ENCODE measurements around the gene ACVRL1. TPM values are rescaled to one million over a fixed set of nuclear protein-coding genes. Genes with fewer than 3 reads are reported as not detected.

ACVRL1 gene
- total RNA-seq, 1 donor from 2014 or later: 0.46 TPM

GRCh38 chr12:51938726-51939125 is 31.4 kb downstream of the ACVRL1 start:
- no peak for TF ChIP-seq CTCF (conservative IDR thresholded peaks at IDR 0.05)
- H3K4me3 Mint-ChIP-seq: no peak overlapping the region
- H3K4me1 Mint-ChIP-seq (ENCODE audit: unreplicated experiment): peaks cover 31% of the 10 kb centered on the region
- H3K36me3 Mint-ChIP-seq: no peaks in the 10 kb centered on the region
- no peak overlapping the region for H3K27ac Mint-ChIP-seq
- DNase-seq (ENCODE audit: extremely low spot score, unreplicated experiment): no peak
- peaks cover 11% of the 10 kb centered on the region for H3K27me3 Mint-ChIP-seq
- H3K9me3 Mint-ChIP-seq: peaks cover 9% of the 10 kb centered on the region

GRCh38 chr12:51941011-51941581 is 33.8 kb downstream of the ACVRL1 start:
- peaks cover 23% of the 10 kb centered on the region for H3K4me1 Mint-ChIP-seq (ENCODE audit: unreplicated experiment)
- no peak for DNase-seq (ENCODE audit: extremely low spot score, unreplicated experiment)
- no peak for TF ChIP-seq CTCF (conservative IDR thresholded peaks at IDR 0.05)
- no peaks in the 10 kb centered on the region for H3K9me3 Mint-ChIP-seq
- H3K27ac Mint-ChIP-seq: no peak overlapping the region
- H3K36me3 Mint-ChIP-seq: peaks cover 4% of the 10 kb centered on the region
- H3K4me3 Mint-ChIP-seq: no peak overlapping the region
- peaks cover 4% of the 10 kb centered on the region for H3K27me3 Mint-ChIP-seq

GRCh38 chr12:51941604-51942003 is 34.3 kb downstream of the ACVRL1 start:
- Mint-ChIP-seq H3K9me3 (no peaks in the 10 kb centered on the region), H3K27ac (no peak overlapping the region), H3K4me1 (ENCODE audit: unreplicated experiment) (peaks cover 23% of the 10 kb centered on the region), H3K36me3 (peaks cover 4% of the 10 kb centered on the region), H3K27me3 (peaks cover 8% of the 10 kb centered on the region), H3K4me3 (no peak overlapping the region)
- DNase-seq (ENCODE audit: extremely low spot score, unreplicated experiment): no peak
- TF ChIP-seq CTCF (conservative IDR thresholded peaks at IDR 0.05): no peak

- H3K9me3 Mint-ChIP-seq: no peaks in the 10 kb centered on the region
- H3K4me1 Mint-ChIP-seq (ENCODE audit: unreplicated experiment): peaks cover 23% of the 10 kb centered on the region
- peaks cover 4% of the 10 kb centered on the region for H3K36me3 Mint-ChIP-seq
- DNase-seq (ENCODE audit: extremely low spot score, unreplicated experiment): no peak
- H3K4me3 Mint-ChIP-seq: no peak overlapping the region
- TF ChIP-seq CTCF (conservative IDR thresholded peaks at IDR 0.05): no peak
- H3K27me3 Mint-ChIP-seq: peaks cover 8% of the 10 kb centered on the region
- no peak overlapping the region for H3K27ac Mint-ChIP-seq
These were observed 34.8 kb downstream of the ACVRL1 start for GRCh38 chr12:51942056-51942455.

GRCh38 chr12:51942501-51943000 is 35.2 kb downstream of the ACVRL1 start:
- Mint-ChIP-seq H3K27ac (no peak overlapping the region), H3K36me3 (peaks cover 4% of the 10 kb centered on the region), H3K9me3 (no peaks in the 10 kb centered on the region), H3K4me1 (ENCODE audit: unreplicated experiment) (peaks cover 21% of the 10 kb centered on the region), H3K4me3 (no peak overlapping the region), H3K27me3 (peaks cover 12% of the 10 kb centered on the region)
- no peak for DNase-seq (ENCODE audit: extremely low spot score, unreplicated experiment)
- no peak for TF ChIP-seq CTCF (conservative IDR thresholded peaks at IDR 0.05)

All from type B pancreatic cell (in vitro differentiated cells).